NB4 (cell line): ENCODE measurements around the gene HDAC8.
"Not testable (repeated sequence)": the region's sequence is repeated elsewhere in the genome, so short reads cannot be mapped to it uniquely, and the experiment has no call there.

Experiments used
- DNase-seq: peaks from one replicate; pipeline ENCODE4 v3.0.0; 2010; ENCODE audit warnings: low read depth
- H3K4me3 ChIP-seq: one replicate; pipeline ENCODE4 v1.5.1; 2011; ENCODE audit warnings: mild to moderate bottlenecking, low read depth, low read length, moderate library complexity
- CTCF ChIP-seq: IDR thresholded peaks from one replicate; pipeline ENCODE4 v1.5.1; 2012; ENCODE audit warnings: low read depth, low read length
- MYC ChIP-seq: IDR thresholded peaks from 2 replicates; pipeline ENCODE4 v1.6.1; 2011; ENCODE audit warnings: low read depth, low read length
- POLR2A ChIP-seq: IDR thresholded peaks from 2 replicates; pipeline ENCODE4 v1.6.1; 2011; ENCODE audit warnings: mild to moderate bottlenecking; ENCODE audit not compliant: insufficient read length; ENCODE audit errors: extremely low read depth
- TF ChIP-seq, protein P1 (sequence below): IDR thresholded peaks from 2 replicates; pipeline ENCODE4 v1.6.1; 2011; ENCODE audit warnings: low read depth, low read length

HDAC8 gene

DNA sequence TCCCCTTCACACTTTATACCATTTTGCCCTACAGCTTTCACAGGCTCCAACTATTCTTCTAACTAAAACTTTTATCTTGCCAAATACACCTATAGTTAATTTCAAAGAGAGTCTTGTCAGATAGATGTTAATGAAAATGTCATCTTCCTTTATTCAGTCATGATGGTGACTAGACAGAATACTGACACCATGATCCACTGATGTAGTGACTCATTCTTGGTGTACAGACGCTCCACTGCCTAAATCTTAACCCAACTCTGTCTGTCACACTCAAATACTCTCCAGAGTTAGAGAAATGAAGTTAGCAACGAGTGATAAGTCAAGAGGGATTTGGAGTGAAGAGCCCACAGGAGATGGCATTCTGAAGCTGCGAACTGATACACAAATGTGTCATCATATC lies 32.1 kb upstream of the HDAC8 start:
- no peak for DNase-seq
- no peak for TF ChIP-seq CTCF
- no peak for TF ChIP-seq MYC
- TF ChIP-seq, protein P1, sequence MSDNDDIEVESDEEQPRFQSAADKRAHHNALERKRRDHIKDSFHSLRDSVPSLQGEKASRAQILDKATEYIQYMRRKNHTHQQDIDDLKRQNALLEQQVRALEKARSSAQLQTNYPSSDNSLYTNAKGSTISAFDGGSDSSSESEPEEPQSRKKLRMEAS = no peak
- TF ChIP-seq POLR2A = no peak
- H3K4me3 ChIP-seq = no peak overlapping the region

DNA sequence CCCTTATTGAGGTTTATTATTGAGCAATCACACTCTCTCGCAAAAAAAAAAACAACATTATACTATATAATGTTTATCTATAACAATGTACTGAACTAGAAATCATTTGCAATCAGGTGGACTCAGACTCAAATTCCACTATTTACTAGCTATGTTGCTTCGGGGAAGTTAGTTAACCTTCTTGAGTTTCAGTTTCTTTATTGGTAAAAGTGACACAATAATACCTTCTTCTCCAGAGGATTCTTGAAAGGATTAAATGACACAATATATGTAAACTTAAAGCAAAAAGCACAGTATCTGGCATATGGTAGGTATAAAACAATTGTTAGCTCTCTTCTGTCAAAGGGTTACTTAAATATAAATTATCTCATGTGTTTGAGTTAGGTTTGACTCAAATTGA lies 31.5 kb upstream of the HDAC8 start:
- H3K4me3 ChIP-seq = no peak overlapping the region

GRCh38 chrX:72591038-72591437 lies 18.4 kb upstream of the HDAC8 start:
- DNase-seq, H3K4me3 ChIP-seq: not testable (repeated sequence)

More for the DNA sequence above, 31.5 kb upstream of the HDAC8 start:
- TF ChIP-seq CTCF (no peak), MYC (no peak), POLR2A (no peak)
- TF ChIP-seq, protein P1 = no peak
- no peak for DNase-seq

GRCh38 chrX:72584163-72584562 lies 11.5 kb upstream of the HDAC8 start:
- no peak overlapping the region for H3K4me3 ChIP-seq
- TF ChIP-seq POLR2A (no peak), CTCF (no peak), MYC (no peak)
- TF ChIP-seq, protein P1 = no peak
- DNase-seq = no peak

DNA sequence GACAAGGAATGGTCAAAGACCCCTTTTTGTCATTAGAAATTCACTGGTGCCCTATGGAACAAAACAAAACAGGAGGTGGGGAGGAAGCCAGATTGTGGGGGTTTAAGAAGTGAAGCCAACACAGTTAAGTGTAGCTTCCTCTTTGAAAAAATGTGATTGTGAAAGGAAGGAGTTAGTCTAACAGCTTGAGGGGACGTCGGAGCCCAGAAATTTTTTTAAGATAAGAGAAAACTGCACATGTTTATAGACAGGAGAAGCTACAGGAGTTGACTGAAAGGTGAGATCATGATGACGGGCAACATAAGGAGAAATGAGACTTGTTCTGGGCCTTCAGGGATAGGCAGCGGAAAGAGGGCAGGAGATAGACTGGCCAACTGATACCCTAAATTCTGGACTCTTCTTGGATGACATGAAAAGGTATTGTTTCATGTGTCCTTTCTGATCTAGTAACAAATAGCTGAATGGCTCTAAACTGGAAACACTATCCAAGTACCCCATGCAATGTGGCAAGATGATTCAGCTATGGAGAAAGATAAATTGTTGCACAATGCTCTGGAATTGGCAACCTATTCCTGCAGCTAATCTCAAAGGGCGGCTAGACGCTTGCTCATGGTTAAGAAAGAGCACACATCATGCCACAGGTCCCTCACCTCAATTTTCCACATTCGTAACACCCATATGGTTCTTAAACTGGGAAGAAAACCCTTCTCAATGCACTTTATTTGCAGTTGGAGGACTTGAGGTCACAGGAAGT lies 3.7 kb upstream of the HDAC8 start:
- DNase-seq = peak; percentile 52
- TF ChIP-seq CTCF = no peak
- H3K4me3 ChIP-seq = no peak overlapping the region

GRCh38 chrX:72573158-72573511 lies 492 bp upstream of the HDAC8 start:
- TF ChIP-seq MYC = no peak
- no peak for DNase-seq
- H3K4me3 ChIP-seq = peak overlapping the region; percentile 89

DNA sequence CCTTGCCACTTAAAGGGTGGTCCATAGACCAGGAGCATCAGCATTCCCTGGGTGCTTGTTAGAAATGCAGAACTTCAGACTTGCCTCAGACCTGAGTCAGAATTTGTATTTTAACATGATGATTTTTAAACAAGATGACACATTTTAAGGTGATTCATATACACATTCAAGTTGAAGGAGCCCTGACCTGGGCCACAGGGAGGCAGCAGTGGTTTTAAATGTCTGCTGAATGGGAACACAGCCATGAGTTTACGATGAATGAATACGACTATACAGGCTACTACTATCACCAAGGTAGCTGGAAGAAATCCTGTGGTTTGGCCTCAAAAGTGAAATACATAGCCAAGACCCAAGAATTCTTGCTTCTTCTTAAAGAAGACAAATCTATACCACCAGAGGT lies 2.9 kb downstream of the HDAC8 start:
- no peak overlapping the region for H3K4me3 ChIP-seq
- DNase-seq = no peak
- TF ChIP-seq CTCF = no peak
- TF ChIP-seq, protein P1 = no peak
- TF ChIP-seq POLR2A = no peak
- no peak for TF ChIP-seq MYC
